SU-DHL-6 (cell line): ENCODE results near the gene SLC37A3.

Experiments used
- EZH2phosphoT487 ChIP-seq: fragments of 200-600 bp; sonication (generic), shearing (Covaris generic); conservative IDR thresholded peaks from 2 replicates; pipeline ENCODE4 v1.6.1; 2018; ENCODE audit warnings: mild to moderate bottlenecking, antibody characterized with exemption, low read length, moderate library complexity, mixed read lengths
- TF ChIP-seq, protein P1 (sequence below): fragments of 200-600 bp; sonication (generic); IDR thresholded peaks from one replicate; pipeline ENCODE4 v1.5.1; 2017; ENCODE audit warnings: antibody characterized with exemption, mild to moderate bottlenecking, low read length, moderate library complexity; ENCODE audit not compliant: insufficient read depth, poor library complexity, severe bottlenecking

DNA sequence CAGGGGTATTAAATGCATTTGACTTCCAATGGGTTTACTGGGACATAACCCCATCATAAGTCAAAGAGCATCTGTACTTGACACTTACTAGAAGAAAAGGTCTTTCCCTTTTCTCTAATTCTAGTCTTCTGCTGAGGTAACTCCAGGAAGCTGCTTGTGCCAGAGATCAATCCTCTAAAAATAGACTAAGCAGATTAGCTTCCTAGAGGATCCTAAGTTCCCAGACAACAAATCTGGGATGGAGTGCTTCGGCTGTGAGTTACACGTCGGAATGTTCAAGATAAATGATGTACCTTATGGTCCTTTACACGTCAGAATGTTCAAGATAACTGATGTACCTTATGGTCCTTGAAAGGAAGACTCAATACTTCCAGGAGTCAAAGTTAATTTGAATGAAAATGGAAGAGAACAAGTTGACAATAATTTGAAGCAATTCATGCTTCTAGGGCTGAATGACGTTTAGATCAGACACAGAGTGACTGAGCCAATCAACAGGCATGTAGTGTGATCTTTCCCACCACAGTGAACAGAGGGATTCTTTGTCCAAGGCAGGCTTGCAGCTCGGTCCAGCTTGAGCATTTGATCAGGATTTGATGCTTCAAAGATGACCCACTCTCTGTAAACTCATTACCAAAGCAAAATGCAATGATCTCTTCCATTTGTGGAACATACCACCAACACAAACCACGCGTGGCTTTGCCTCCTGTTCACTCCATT is 63.8 kb downstream of the SLC37A3 start:
- TF ChIP-seq, protein P1, sequence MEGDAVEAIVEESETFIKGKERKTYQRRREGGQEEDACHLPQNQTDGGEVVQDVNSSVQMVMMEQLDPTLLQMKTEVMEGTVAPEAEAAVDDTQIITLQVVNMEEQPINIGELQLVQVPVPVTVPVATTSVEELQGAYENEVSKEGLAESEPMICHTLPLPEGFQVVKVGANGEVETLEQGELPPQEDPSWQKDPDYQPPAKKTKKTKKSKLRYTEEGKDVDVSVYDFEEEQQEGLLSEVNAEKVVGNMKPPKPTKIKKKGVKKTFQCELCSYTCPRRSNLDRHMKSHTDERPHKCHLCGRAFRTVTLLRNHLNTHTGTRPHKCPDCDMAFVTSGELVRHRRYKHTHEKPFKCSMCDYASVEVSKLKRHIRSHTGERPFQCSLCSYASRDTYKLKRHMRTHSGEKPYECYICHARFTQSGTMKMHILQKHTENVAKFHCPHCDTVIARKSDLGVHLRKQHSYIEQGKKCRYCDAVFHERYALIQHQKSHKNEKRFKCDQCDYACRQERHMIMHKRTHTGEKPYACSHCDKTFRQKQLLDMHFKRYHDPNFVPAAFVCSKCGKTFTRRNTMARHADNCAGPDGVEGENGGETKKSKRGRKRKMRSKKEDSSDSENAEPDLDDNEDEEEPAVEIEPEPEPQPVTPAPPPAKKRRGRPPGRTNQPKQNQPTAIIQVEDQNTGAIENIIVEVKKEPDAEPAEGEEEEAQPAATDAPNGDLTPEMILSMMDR = no peak
- no peak for TF ChIP-seq EZH2phosphoT487
